ENCODE data around the gene KLHDC4. TPM values are rescaled to one million over a fixed set of nuclear protein-coding genes. Genes with fewer than 3 reads are reported as not detected.
"Not testable (repeated sequence)": the region's sequence is repeated elsewhere in the genome, so short reads cannot be mapped to it uniquely, and the experiment has no call there.

The KLHDC4 gene
- total RNA-seq, 4 donors from 2014 or later = 16.2 to 29.4 (median 21.5) TPM

GRCh38 chr16:87681981-87682570 lies 83.7 kb downstream of the KLHDC4 start:
- no peak for DNase-seq
- no peaks in the 10 kb centered on the region for H3K36me3 ChIP-seq
- intact Hi-C loops (cut with DNase I) = no loop called here
- no peak overlapping the region for H3K27ac ChIP-seq
- WGBS, 2 donors = 13 to 30% methylated on average over 5 to 7 of the region's 9 CpGs
- peaks cover 0 to 61% (median 0%) of the 10 kb centered on the region in 4 donors for H3K27me3 ChIP-seq
- no peak overlapping the region for H3K4me3 ChIP-seq
- no peak for TF ChIP-seq POLR2A (IDR thresholded peaks at IDR 0.05)
- no peak for TF ChIP-seq CTCF (IDR thresholded peaks at IDR 0.05)
- H3K9me3 ChIP-seq = no peaks in the 10 kb centered on the region
- H3K4me1 ChIP-seq = no peaks in the 10 kb centered on the region

- H3K36me3 ChIP-seq; H3K4me1 ChIP-seq; DNase-seq; H3K27ac ChIP-seq; H3K4me3 ChIP-seq; intact Hi-C loops (cut with DNase I); H3K9me3 ChIP-seq: not testable (repeated sequence)
- H3K27me3 ChIP-seq = peaks cover 0 to 53% (median 0%) of the 10 kb centered on the region in 4 donors
- WGBS, 2 donors = 94% methylated on average over 28 to 44 of the region's 60 CpGs
Observed at GRCh38 chr16:87681051-87681602, 84.7 kb downstream of the KLHDC4 start.

DNA sequence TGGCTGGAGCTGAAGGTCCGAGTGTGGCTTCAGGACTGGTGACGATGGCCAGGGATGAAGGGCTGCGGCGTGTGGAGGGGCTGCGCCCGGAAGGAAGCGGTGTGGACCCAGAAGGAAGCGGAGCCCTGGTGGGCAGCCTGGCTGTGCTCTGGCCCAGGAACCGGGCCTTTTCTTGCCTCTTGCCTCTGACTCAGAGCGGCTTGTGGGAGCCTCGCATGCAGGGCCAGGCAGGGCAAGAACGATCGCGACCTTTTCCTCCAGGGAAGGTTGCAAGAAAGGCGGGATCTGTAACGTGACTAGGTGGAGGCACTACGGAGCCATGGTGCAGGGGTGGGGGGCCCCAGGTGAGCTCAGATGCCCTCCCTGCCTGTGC lies 85.5 kb downstream of the KLHDC4 start:
- no peak for DNase-seq
- no peak overlapping the region for H3K4me3 ChIP-seq
- TF ChIP-seq POLR2A (IDR thresholded peaks at IDR 0.05) (no peak), CTCF (IDR thresholded peaks at IDR 0.05) (no peak)
- no peak overlapping the region for H3K27ac ChIP-seq
- no peaks in the 10 kb centered on the region for H3K9me3 ChIP-seq
- intact Hi-C loops (cut with DNase I) = no loop called here
- H3K36me3 ChIP-seq = no peaks in the 10 kb centered on the region
- peaks cover 0 to 57% (median 0%) of the 10 kb centered on the region in 4 donors for H3K27me3 ChIP-seq
- H3K4me1 ChIP-seq = no peaks in the 10 kb centered on the region
- WGBS, 2 donors = 77 to 79% methylated on average over 13 to 14 of the region's 17 CpGs

DNA sequence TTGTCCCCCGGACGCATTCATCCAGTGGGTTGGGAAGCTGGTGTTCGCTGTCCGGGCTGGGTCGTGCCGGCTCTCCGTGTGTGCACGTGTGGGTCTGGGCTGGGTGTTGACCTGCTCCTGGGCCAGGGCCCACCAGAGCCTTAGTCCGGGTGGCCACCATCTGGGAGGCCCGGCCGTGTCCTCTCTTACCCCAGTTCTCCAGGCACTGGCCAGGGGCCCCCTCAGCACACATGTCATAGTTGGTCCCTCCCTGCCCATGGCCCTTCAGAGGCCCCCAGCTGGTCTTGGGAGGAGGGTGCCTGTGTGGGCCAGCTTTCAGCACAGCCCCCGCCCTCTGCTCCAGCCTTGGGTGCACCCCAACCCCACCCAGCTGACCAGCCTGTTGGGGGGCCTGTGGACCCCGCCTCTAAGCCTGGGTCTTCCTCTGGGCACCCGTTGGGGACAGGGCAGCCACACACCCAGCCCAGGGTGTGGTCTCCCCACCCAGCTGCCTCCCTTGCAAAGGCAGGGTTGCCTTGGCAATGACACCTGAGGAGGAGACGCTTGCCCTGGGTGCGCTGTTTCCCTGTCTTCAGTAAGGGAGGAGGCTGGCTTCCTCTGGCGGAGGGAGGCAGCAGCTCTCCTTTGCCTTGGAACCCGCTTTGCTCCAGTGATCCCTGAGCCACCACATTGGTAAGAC lies 86.1 kb downstream of the KLHDC4 start:
- no peak overlapping the region for H3K27ac ChIP-seq
- H3K4me3 ChIP-seq = no peak overlapping the region
- DNase-seq = no peak
- H3K9me3 ChIP-seq = no peaks in the 10 kb centered on the region
- TF ChIP-seq CTCF (IDR thresholded peaks at IDR 0.05) (no peak), POLR2A (IDR thresholded peaks at IDR 0.05) (no peak)
- 90% methylated on average over 7 of the region's 18 CpGs; no CpG with 5 or more reads in 1 of the 2 donors for WGBS, 2 donors
- no peaks in the 10 kb centered on the region for H3K36me3 ChIP-seq
- peaks cover 0 to 53% (median 0%) of the 10 kb centered on the region in 4 donors for H3K27me3 ChIP-seq
- intact Hi-C loops (cut with DNase I) = no loop called here
- H3K4me1 ChIP-seq = no peaks in the 10 kb centered on the region

DNA sequence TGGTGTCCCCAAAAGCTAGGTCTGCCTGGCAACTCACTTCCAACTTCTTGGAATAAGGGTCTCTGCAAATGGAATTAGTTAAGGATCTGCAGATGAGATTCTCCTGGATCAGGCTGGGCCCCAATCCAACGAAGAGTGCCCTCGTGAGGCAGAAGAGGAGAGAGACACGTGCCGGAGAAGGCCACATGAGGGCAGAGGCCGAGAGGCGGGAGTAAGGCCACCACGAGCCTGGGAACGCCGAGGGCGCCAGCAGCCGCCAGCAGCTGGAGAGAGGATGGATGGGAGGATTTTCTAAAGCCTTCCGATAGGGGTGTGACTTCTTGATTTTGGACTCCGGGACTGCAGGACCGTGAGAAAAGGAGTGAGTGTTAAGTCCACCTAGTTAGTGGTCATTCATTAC lies 87.2 kb downstream of the KLHDC4 start:
- 58% methylated on average over 14 of the region's 14 CpGs for WGBS, 2 donors
- no peaks in the 10 kb centered on the region for H3K9me3 ChIP-seq
- DNase-seq = no peak
- intact Hi-C loops (cut with DNase I) = no loop called here
- no peak for TF ChIP-seq CTCF (IDR thresholded peaks at IDR 0.05)
- no peak for TF ChIP-seq POLR2A (IDR thresholded peaks at IDR 0.05)
- no peak overlapping the region for H3K27ac ChIP-seq
- no peaks in the 10 kb centered on the region for H3K36me3 ChIP-seq
- peaks cover 0 to 42% (median 0%) of the 10 kb centered on the region in 4 donors for H3K27me3 ChIP-seq
- H3K4me1 ChIP-seq = no peaks in the 10 kb centered on the region
- H3K4me3 ChIP-seq = no peak overlapping the region
